Thyroid gland (tissue), 4 donors: ENCODE data around the gene ARL15. TPM values are rescaled to one million over a fixed set of nuclear protein-coding genes. Genes with fewer than 3 reads are reported as not detected.

Source experiments
- DNase-seq, 2 donors: peaks; one replicate each; pipeline ENCODE4 v3.0.0-alpha.2; 2019
- H3K27ac ChIP-seq, 3 donors: fragments of 200-600 bp; sonication (generic); 1 replicate in 2 of 3; 2 replicates in 1 of 3; pipeline ENCODE4 v1.5.1; 2016 to 2019; ENCODE audit warnings: mild to moderate bottlenecking in 1 of 3, moderate library complexity in 1 of 3
- H3K27me3 ChIP-seq: fragments of 200-600 bp; sonication (generic); one replicate; pipeline ENCODE4 v1.5.1; 2019
- H3K36me3 ChIP-seq, 2 donors: fragments of 200-600 bp; sonication (generic); one replicate each; pipeline ENCODE4 v1.5.1; 2016 to 2019
- H3K4me1 ChIP-seq, 2 donors: fragments of 200-600 bp; sonication (generic); one replicate each; pipeline ENCODE4 v1.5.1; 2017 to 2019
- H3K4me3 ChIP-seq, 3 donors: fragments of 200-600 bp; sonication (generic); replicated peaks in 1 of 3; 1 replicate in 2 of 3; 2 replicates in 1 of 3; pipeline ENCODE4 v1.5.1; 2016; ENCODE audit warnings: mild to moderate bottlenecking in 1 of 3
- H3K9me3 ChIP-seq: fragments of 200-600 bp; sonication (generic); one replicate; pipeline ENCODE4 v1.5.1; 2017
- POLR2A ChIP-seq, 2 donors: fragments of 450-650 bp; IDR thresholded peaks; one replicate each; pipeline ENCODE4 v1.6.1; 2017; ENCODE audit warnings: antibody characterized with exemption in 2 of 2, mild to moderate bottlenecking in 2 of 2, moderate library complexity in 1 of 2
- WGBS, 2 donors: methylation state at CpG; one replicate each; pipeline ENCODE4 v1.1.5; 2017; 5-methylcytosine and 5-hydroxymethylcytosine counted together
- intact Hi-C: fragments of 100-400 bp; cut with DNase I; formaldehyde crosslinking; loops from one replicate; pipeline ENCODE4 v1.15.1; 2023
- total RNA-seq, 4 donors: library from RNA; depleted of rRNA; stranded (reverse); fragments of >200 nt; gene quantifications; one replicate each; pipeline ENCODE4 v1.2.3, GENCODE V29; 2016
- TF ChIP-seq, protein P1 (sequence below), 6 experiments: fragments of 200-600 bp in 3 of 6; fragments of 450-650 bp in 3 of 6; sonication (generic) in 3 of 6; IDR thresholded peaks; one replicate each; pipeline ENCODE4 v1.5.1; 2016 to 2019; ENCODE audit warnings: antibody characterized with exemption in 6 of 6, mild to moderate bottlenecking in 2 of 6, inconsistent platforms in 1 of 6, moderate library complexity in 1 of 6

Gene ARL15
- total RNA-seq, 4 donors from 2014 or later = 23.2 to 39.0 (median 29.5) TPM

DNA sequence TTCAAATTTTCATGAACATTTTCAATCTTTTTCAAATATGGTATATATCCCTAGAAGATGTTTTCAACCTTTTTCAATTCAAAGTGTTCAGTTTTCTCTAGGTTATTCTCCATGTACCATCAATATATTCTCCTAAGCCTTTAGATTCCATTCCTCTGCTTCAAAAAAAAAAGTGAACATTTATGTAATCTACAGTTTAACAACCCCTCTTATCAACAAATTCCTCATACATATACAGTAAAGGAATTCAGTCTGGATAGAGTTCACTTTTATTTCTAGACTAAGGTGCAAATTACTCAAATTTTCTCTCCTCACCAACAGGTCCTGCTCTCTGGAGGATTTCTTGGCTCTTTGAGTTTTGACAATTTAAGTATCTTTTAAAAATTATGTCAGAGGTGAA is 150.0 kb downstream of the ARL15 start:
- intact Hi-C loops = no loop called here
- Histone ChIP-seq H3K36me3 (no peaks in the 10 kb centered on the region), H3K27me3 (no peaks in the 10 kb centered on the region), H3K27ac (no peak overlapping the region), H3K4me1 (peaks cover 0 to 3% of the 10 kb centered on the region in 2 donors), H3K4me3 (no peak overlapping the region), H3K9me3 (no peaks in the 10 kb centered on the region)
- TF ChIP-seq, protein P1, sequence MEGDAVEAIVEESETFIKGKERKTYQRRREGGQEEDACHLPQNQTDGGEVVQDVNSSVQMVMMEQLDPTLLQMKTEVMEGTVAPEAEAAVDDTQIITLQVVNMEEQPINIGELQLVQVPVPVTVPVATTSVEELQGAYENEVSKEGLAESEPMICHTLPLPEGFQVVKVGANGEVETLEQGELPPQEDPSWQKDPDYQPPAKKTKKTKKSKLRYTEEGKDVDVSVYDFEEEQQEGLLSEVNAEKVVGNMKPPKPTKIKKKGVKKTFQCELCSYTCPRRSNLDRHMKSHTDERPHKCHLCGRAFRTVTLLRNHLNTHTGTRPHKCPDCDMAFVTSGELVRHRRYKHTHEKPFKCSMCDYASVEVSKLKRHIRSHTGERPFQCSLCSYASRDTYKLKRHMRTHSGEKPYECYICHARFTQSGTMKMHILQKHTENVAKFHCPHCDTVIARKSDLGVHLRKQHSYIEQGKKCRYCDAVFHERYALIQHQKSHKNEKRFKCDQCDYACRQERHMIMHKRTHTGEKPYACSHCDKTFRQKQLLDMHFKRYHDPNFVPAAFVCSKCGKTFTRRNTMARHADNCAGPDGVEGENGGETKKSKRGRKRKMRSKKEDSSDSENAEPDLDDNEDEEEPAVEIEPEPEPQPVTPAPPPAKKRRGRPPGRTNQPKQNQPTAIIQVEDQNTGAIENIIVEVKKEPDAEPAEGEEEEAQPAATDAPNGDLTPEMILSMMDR (IDR thresholded peaks at IDR 0.05) = no peak
- no peak for TF ChIP-seq POLR2A (IDR thresholded peaks at IDR 0.05)
- DNase-seq = no peak

DNA sequence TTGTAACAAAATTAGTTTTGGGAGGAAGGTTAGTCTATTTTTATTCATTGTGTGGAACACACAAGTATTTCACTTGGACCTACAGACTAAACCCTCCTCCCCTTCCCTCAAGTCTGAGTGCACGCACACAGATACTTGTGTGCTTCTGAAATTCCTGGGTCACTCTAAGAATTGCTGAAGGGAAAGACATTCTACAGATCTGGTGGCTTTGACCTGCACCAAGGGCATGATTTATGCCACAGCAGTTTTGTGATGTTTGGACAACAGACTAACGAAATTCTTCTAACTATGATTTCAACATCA is 150.5 kb downstream of the ARL15 start:
- intact Hi-C loops = no loop called here
- Histone ChIP-seq H3K4me3 (no peak overlapping the region), H3K36me3 (no peaks in the 10 kb centered on the region), H3K9me3 (no peaks in the 10 kb centered on the region), H3K27ac (no peak overlapping the region), H3K27me3 (no peaks in the 10 kb centered on the region), H3K4me1 (peaks cover 0 to 3% of the 10 kb centered on the region in 2 donors)
- TF ChIP-seq POLR2A (IDR thresholded peaks at IDR 0.05) = no peak
- TF ChIP-seq, protein P1 (IDR thresholded peaks at IDR 0.05) = no peak
- 45 to 50% methylated on average over 2 of the region's 2 CpGs for WGBS, 2 donors
- DNase-seq = no peak

DNA sequence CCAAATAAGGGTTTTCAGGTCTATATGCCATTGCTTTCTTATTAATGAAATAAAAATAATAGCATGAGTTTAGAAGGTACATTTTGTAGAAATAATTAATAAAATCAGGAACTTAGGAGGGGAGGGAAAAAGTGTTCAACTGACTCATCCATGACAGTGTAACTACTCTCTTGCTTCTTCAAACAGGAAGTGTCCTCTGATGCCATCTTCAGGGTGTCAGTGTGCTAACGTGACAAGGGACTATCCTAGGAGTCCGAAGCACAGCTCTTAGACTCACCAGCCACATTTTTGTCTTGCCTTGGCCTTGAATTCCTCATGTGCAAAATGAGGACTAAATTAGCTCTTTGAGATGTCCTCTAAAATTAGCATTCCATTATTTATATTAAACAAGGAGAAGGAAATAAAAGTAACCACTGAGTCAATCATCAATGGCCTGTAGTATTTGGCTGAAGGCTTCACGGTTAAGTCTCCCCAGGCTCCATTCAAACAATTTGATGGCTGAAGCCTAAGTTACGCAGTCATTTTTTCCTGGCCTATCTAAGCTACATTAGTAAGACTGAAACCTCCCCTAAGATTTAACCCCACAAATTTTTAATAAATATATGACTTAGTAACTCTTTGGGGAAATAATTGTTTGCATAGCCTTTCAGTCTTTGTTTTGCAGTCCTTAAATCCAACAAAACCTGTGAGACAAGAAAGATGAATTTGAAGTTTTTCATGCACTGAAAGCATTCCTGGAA is 151.1 kb downstream of the ARL15 start:
- Histone ChIP-seq H3K9me3 (no peaks in the 10 kb centered on the region), H3K27ac (no peak overlapping the region), H3K4me1 (peaks cover 0 to 3% of the 10 kb centered on the region in 2 donors), H3K27me3 (no peaks in the 10 kb centered on the region), H3K4me3 (no peak overlapping the region), H3K36me3 (no peaks in the 10 kb centered on the region)
- intact Hi-C loops = no loop called here
- TF ChIP-seq, protein P1 (IDR thresholded peaks at IDR 0.05) = no peak
- TF ChIP-seq POLR2A (IDR thresholded peaks at IDR 0.05) = no peak
- 87 to 88% methylated on average over 4 of the region's 4 CpGs for WGBS, 2 donors
- DNase-seq = no peak

DNA sequence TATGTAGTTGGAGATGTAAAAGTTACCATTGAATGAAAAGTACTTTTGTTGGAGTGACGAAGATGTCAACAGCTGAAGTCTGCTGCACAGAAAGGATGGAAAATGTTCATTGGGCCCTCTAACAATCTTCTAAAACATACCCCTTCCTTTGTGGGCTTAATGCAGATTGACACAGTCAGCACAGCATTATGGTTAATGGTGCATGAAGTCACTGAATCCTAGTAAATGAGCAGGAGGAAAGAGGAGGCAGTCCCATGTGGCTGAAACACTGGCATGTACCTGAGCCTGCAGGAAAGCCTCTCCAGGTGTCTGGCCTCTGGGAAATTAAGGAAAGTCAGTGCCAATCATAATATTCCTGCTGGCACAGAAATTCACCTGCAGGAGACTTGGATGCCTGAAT is 153.8 kb downstream of the ARL15 start:
- no peaks in the 10 kb centered on the region for H3K27me3 ChIP-seq
- no peak overlapping the region for H3K27ac ChIP-seq
- H3K36me3 ChIP-seq = no peaks in the 10 kb centered on the region
- H3K4me1 ChIP-seq = peaks cover 0 to 3% of the 10 kb centered on the region in 2 donors
- WGBS, 2 donors = 97 to 98% methylated on average over 1 of the region's 1 CpG
- no peaks in the 10 kb centered on the region for H3K9me3 ChIP-seq
- TF ChIP-seq, protein P1 (IDR thresholded peaks at IDR 0.05) = no peak
- no peak for TF ChIP-seq POLR2A (IDR thresholded peaks at IDR 0.05)
- DNase-seq = no peak
- no peak overlapping the region for H3K4me3 ChIP-seq
- intact Hi-C loops = no loop called here

DNA sequence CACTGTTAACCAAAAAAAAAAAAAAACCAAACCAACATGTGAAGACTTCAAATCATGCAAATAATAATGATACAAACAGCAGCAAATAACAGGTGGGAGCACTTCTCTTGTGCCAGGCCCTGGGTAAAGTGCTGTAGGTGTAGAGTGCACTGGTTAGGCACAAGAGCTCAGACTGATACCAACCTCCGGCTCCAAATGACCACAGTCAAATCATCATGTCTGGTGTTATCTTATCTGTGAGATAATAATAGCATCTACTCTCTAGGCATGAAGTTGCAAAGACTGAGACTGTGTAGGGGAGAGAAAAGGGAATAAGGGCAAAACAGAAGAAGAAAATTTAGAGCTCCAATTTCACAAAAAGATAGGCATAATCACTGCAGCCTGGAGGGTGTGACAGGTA is 159.5 kb downstream of the ARL15 start:
- DNase-seq = no peak
- H3K27me3 ChIP-seq = no peaks in the 10 kb centered on the region
- peaks cover 0 to 10% of the 10 kb centered on the region in 2 donors for H3K4me1 ChIP-seq
- intact Hi-C loops = no loop called here
- 96 to 98% methylated on average over 1 of the region's 1 CpG for WGBS, 2 donors
- H3K27ac ChIP-seq = no peak overlapping the region
- no peaks in the 10 kb centered on the region for H3K36me3 ChIP-seq
- H3K4me3 ChIP-seq = no peak overlapping the region
- TF ChIP-seq POLR2A (IDR thresholded peaks at IDR 0.05) = no peak
- TF ChIP-seq, protein P1 (IDR thresholded peaks at IDR 0.05) = no peak
- no peaks in the 10 kb centered on the region for H3K9me3 ChIP-seq
